Skin of body (tissue), 2 donors: Measurements from ENCODE around the gene ADPRM. TPM values are rescaled to one million over a fixed set of nuclear protein-coding genes. Genes with fewer than 3 reads are reported as not detected.
"Not testable (repeated sequence)": the region's sequence is repeated elsewhere in the genome, so short reads cannot be mapped to it uniquely, and the experiment has no call there.

ENCODE experiments used
- DNase-seq: peaks from one replicate; lab custom pipeline; 2025; lab: John Stamatoyannopoulos, UW
- total RNA-seq: library from RNA; depleted of rRNA; stranded (reverse); fragments of >200 nt; gene quantifications from one replicate; pipeline ENCODE4 v1.2.3, GENCODE V29; 2014

The ADPRM gene
- total RNA-seq, 1 donor from 2014 or later, result 16.3 TPM

DNA sequence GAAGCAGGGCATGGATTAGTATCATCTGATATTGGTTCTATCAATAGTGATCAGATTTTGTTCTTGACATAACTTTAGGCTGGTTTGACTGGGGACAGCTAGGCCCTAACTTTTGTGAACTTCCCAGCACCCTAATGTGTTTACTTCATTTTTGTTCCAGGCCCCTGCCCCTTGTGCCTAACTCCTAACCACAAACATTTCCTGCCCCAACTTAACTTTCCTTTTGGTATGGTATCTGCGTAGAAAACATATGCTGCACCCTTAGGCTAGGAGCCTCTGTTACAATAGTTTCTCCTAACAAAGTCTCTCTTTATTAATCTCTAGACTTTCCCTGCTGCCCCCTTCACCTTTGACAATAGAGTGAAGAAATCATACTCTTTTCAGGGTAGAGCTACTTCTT is 2.5 kb downstream of the ADPRM start:
- DNase-seq, result no peak

DNA sequence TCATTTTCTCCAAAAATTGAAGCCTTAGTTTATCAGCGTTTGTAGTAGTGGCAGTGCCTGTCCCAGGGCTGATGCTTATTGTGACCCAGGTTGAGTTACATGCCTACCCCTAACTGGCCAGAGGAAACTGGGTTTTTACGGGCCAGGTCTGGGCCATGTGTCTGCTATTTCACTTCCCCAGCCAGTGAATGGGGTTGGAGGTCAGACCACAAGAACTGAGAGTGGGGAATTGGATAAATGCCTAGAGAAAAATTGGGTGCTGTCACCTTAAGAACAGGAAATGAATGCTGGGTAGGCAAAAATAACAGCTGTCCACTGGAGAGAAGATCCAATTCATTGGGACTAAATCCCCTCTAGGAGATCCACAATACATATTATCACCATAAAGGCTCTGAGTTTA is 5.2 kb downstream of the ADPRM start:
- no peak for DNase-seq

DNA sequence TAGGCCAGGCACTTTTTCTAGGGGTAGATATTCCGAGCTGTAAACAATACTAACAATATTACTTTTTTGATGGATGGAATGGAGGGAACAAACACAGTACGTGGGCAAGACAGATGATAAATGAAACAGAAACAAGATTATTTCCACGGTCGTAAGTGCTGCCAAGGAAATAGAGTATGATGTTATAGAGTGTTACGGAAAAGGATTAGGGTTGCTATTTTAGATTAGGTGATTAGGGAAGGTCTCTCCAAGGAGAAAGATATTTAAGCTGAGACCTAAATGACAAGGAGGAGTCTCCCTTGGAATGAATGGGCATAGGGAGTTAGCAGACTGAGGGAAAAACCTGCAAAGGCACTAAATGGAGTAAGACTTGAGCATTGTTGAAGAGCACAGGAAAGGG is 8.3 kb downstream of the ADPRM start:
- no peak for DNase-seq

DNA sequence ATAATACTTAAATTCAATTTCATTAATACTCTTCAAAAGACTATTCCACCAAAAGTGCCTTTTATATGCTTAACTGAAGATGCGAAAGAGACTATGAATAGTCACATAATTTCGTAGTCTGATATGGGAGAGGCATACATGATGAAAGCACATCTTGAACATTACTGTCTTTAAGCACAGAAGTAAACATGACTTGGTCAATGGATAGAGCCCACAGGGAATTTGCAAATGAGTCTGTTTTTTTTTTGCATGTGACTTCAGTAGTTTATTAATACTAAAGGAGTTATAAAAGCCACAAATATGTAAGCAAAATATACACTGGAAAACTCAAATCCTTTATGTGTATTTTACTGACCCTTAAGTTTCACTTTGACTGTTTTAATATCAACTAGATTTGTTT is 15.9 kb downstream of the ADPRM start:
- no peak for DNase-seq

DNA sequence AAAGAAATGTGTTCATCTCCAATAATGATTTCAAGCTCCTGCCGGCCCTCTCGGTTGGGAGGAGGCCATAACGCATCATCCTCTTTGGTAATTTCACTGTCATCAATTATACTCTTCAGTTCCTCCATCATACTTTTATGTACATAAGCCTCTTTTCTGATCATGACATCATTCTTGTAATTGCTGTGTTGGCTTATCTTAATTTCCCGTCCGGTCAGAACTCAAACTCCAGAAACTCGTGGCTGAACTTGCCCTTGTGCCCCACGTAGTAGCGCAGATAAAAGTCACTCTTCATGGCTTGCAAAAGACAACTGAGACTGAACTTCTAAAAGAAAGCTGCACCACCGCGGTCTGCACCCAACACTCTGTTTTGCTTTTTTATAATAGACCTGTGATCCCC is 18.8 kb downstream of the ADPRM start:
- no peak for DNase-seq

DNA sequence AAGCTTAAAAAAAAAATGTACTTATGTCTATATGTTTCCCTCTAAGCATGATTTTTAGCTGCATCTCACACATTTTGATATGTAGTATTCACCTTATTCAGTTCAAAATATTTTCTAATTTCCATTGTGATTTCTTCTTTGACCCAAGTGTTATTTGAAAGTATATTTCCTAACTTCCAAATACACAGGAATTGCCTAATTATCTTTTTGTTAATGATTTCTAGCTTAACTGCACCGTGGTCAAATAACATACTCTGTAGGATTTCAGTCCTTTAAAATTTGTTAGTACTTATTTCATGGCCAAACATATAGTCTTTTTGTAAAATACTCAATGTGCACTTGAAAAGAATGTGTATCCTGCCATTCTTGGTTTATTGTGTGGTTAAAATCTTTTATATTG is 21.2 kb downstream of the ADPRM start:
- DNase-seq, result no peak

DNA sequence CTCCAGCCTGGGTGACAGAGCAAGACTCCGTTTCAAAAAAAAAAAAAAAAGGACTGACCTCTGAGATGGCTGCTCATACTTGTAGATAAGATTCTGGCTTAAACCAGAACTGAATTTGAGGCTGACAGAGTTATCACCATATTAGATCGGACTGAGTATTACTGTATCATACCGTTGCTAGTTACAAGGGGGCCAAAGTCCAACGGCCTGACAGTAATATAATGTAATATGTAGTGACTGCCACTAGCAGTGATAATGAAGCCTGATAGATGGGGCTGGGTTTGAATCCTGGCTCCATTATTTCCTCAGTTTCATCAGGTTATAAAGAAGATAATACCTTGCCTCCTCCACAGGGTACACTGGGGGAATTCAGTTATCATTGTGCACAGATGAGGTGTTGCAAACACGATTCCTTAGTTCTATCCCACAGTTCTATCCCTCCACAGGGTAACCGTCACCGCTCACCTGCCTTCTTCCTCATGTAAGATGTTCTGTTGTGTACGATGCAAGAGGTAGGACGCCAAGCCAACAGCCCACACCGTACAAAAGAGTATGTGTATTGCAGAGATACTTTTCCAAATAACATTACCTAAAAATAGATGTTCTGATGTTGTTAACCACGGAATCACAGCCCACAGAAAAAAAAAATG is 27.3 kb downstream of the ADPRM start:
- DNase-seq, result no peak

DNA sequence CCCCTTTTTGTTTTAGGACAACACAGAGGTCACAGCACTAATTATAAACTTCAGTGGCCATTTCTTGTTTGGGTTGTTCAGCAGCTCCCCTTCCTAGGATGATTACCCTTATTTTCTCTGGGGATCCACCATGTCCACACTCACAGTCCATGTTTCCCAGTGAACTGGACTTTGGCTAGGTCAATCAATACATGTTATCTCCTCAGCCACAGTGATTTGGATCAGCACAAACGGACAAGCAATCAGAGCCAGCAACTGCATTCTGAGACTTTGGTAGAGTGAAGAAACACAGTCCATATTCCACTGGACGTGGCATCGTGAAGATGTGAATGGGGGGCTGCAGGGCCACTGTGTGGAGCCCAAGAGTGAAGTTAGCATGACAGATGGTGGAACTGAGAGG is 27.9 kb downstream of the ADPRM start:
- no peak for DNase-seq

DNA sequence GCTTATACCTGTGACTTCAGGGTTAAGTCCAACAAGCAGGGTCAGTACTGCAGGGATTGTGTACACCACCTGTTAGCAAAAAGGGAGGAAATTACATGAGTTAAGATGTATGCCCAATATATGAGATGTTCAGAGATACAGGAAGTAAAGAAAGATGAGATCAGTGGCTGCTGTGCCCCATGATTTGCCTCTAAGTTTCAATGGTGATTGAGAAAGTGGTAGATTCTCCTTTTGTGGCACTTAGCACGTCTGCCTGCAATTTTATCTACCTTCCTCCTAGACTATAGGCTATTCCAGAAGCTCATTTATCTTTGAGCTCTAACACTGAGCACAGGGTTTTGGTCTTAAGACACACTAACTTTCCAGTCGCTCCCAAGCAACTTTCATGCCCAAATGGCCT is 28.8 kb downstream of the ADPRM start:
- no peak for DNase-seq

DNA sequence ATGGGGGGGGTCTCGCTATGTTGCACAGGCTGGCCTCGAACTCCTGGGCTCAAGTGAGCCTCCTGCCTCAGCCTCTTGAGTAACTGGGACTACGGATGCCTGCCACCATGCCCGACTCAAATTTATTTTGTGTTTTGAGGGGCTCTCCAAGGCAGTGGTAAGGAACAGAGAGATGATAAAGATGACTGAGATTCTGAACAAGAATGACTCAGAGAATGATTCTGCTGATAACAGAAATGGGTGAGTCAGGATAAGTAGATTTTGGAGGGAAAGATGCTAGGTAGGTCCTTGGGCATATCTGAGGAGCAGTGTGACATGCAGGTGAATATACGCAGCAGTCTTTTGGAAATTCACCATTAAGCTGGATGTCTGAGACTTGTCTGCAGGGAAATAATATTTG is 29.8 kb downstream of the ADPRM start:
- no peak for DNase-seq

DNA sequence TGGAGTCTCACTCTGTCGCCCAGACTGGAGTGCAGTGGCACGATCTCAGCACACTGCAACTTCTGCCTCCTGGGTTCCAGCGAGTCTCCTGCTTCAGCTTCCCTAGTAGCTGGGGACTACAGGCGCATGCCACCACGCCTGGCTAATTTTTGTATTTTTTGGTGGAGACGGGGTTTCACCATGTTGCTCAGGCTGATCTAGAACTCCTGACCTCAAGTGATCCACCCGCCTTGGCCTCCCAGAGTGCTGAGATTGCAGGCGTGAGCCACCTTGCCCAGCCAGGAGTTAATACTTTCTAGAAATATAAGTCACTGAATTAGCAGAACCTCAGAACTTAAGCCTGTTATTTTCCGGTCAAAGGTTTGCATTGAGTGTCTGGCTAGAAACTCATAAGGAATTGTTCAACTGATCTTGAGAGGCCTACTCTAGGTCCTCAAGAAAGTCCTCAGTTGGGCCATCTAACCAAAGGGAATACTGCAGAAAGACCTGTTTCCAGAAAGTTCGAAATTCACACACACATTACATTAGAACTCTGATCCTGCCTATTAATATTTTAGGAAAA is 31.0 kb downstream of the ADPRM start:
- DNase-seq, result no peak

DNA sequence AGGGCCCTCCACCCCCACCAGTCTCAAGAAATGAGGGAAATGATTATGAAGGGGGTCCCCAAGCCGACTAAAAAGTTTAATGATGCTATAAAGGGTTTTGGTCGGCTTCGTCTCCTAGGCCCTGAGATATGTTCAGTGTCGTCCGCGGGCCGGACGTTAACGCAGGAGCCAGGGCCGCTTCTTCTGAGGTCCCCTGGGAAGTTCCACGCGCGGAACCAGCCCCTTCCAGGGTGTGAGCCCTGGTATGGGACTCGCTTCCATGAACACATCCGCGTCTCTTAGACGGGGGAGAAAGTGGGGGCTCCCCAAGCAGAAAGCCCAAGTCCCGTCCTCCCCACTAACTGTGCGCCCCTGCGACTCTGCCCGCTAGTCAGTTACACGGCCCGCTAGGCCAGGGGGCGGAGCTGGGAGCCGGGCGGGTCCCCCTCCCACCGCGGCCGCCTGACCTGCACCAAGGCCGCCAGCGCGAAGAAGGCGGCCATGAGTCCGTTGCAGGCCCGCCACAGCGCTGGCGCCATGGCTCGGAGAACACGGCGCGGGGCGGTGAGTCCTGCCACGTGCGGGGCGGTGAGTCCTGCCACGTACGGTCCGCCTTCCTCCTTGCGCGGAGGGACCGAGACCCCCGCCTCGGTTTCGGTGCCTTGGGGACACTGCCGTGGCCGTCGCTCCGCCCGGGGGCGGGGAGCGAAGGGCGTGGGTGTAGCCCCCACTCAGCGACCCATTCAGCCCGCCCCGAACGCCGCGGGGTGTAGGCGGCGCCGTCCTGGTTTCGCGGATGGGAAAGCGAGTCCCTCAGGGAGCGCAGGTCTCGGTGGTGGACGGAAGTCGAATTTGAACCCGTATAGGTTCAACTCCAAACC is 32.2 kb downstream of the ADPRM start, which contains the start of gene TMEM220:
TSS of gene TMEM220 (minus strand) at position 690 of the 860 bp plus-strand sequence. CDS start at position 518, 172 bp downstream.
- DNase-seq, result peak; percentile 61

DNA sequence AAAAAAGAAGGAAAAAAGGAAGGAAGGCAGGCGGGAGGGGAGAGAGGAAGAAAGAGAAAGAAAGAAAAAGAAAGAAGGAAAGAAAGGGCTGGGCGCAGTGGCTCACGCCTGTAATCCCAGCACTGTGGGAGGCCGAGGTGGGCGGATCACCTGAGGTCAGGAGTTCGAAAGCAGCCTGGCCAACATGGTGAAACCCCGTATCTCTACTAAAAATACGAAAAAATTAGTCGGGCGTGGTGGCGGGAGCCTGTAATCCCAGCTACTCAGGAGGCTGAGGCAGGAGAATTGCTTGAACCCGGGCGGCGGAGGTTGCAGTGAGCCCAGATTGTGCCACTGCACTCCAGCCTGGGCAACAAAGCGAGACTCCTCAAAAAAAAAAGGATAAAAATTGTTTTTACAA is 32.9 kb downstream of the ADPRM start:
- not testable (repeated sequence) for DNase-seq

DNA sequence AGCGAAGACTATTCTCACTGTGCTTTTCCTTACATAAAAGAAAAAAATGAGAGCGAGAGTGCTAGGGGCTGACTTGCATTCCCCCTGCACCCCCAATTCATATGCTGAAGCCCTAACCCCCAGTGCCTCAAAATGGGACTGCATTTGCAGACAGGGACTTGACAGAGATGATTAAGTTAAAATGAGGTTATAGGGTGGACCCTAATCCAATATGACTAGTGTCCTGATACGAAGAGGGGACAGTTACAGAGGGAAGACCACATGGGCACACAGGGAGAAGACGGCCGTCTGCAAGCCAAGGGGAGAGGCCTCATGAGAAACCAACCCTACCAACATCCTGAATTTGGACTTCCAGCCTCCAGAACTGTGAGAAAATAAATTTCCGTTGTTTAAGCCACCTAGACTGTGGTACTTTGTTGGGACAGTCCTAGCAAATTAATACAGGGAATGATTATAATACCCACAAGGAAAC is 34.0 kb downstream of the ADPRM start:
- no peak for DNase-seq

DNA sequence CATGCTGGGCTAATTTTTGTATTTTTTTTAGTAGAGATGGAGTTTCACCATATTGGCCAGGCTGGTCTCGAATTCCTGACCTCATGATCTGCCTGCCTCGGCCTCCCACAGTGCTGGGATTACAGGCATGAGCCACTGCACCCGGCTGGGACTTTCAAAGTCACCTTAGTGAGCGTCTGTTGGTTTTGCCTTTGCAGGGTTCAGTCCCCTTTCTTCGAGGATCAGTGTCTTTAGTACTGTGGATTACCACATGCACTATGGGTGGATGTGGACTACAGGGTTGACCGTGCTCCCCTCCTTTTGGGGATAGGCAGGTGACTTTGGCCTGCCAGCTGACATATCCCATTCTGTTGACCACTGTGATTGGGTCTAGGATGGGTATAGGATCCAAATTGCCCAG is 34.7 kb downstream of the ADPRM start:
- not testable (repeated sequence) for DNase-seq

DNA sequence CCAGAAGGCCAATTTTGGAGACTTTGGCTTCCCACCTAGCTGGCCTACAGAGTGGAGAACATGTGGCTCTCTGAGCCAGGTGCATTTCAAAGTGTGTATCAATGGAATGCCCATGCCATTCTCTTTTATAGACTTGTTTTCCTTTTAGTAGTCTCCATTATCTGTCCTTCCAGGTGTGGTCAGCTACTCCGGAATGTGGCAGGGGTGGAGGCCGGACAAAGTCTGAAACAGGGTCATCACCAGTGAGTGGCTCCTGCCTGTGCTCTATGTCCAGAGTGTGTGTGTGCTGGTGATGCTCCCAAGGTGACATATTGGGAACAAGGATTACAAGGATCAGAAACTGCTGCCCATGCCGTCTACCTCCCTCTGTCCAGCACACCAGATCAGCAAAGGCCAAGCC is 36.3 kb downstream of the ADPRM start:
- DNase-seq, result no peak

DNA sequence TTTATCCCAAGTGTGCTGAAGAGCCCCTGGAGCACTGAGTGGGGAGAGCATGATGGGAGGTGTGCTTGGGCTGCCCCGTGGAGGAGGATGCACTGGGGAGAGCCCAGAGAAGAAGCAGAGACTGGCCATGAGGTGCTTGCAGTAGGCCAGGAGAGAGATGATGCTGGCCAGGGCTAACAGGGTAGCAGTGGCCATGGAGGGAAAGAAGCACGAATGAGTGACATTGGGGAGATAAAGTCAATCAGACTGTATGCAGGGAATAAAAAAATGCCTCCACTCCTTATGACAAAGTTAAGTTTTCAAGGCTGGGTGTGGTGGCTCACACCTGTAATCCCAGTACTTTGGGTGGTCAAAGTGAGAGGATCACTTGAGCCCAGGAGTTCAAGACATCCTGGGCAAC is 37.9 kb downstream of the ADPRM start:
- DNase-seq, result no peak

DNA sequence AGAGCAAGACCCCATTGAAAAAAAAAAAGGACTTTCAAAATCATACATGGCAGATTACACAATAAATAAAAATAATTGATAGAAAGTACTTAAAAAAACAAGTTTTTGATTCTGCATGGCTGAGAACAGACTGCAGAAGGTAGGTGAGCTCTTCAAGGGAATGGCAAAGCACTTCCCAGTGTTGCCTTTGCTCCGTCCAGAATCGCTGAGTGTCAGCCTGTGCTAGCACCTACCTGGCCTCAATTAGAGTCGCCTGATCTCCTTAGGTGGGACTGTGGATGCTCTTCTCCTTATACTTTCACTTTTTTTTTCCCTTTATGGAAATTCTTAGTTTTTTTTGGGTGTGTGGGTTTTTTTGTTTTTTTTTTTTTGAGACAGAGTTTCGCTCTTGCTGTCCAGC is 38.4 kb downstream of the ADPRM start:
- DNase-seq, result no peak

DNA sequence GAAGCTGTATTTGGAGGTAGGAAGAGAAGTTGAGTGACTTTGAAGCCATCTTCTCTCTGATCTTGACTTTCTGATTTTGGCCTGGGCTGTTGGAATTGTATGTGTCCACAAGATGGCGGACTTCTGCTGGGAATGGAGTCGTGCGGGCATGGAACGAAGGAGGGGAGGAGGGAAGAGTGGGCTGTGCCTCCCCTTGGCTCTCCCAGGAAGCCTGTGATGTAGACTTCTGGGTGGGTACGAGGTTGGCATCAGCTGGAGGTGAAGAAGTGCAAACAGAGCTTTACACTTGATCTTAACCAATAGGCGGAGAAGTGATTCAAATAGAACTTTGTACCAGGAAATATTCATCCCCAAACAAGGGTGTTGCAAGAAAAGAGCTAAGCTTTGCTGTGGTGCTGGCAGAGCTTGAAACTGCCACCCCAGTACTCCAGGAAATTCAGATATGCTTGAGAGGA is 39.8 kb downstream of the ADPRM start:
- DNase-seq, result peak; percentile 19

DNA sequence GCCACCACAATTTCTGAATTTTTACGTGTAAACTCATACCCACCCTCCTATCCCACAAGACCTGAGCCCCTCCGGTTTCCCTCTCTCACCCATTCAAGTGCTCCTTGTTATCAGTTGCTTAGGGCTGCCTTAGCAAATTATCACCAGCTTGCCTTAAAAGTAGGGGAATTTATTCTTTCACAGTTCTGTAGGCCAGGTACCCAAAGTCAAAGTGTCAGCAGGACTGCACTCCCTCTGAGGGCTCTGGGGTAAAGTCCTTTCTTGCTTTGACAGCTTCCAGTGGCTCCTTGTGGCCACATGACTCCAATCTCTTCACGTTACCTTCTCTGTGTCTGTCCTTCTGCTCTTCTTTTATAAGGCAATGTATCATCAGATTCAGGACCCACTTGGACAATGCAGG is 40.3 kb downstream of the ADPRM start:
- no peak for DNase-seq

DNA sequence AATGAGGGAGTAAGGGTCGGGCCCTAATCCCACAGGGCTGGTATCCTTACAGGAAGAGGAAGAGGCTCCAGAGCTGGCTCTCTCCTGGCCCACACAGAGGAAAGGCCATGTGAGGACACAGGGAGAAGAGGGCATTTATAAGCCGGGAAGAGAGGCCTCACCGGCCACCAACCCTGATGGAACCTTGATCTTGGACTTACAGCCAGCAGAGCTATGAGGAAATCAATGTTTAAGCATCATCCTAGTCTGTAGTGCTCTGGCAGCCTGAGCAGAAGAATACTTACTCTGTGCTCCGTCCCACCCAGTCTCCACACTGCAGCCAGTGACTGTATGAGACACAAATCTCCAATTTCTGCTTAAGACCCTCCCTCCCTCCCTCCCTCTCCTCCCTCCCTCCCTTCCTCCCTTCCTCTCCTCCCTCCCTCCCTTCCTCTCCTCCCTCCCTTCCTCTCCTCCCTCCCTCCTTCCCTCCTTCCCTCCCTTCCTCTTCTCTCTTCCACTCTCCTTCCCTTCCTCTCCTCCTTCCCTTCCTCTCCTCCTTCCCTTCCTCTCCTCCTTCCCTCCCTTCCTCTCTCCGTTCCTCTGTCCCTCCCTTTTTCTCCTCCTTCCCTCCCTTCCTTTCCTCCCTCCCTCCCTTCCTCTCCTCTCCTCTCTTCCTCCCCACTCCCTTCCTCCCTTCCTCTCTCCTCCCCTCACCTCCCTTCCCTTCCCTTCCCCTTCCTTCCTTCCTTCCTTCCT is 41.3 kb downstream of the ADPRM start:
- peak; percentile 52 for DNase-seq

DNA sequence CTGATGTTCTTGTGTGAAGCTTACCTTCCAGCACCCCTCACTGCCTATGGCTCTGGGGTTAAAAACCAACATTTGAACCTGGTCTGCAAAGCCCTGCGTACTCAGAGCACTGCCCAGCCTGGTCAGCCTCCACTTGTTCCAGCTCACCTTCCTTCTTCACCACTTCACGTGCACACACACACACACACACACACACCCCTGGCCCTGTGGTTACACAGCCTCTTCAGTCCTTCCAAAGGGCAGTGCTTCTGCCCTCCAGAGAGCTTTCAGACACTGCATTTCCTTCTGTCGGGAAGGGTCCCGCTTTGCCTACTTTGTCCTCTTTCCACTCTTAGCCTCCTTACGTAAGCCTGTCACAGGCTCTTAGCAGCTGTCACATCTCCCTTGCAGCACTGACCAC is 42.0 kb downstream of the ADPRM start:
- no peak for DNase-seq
